ENCODE measurements around the gene FERMT2.

FERMT2 gene

DNA sequence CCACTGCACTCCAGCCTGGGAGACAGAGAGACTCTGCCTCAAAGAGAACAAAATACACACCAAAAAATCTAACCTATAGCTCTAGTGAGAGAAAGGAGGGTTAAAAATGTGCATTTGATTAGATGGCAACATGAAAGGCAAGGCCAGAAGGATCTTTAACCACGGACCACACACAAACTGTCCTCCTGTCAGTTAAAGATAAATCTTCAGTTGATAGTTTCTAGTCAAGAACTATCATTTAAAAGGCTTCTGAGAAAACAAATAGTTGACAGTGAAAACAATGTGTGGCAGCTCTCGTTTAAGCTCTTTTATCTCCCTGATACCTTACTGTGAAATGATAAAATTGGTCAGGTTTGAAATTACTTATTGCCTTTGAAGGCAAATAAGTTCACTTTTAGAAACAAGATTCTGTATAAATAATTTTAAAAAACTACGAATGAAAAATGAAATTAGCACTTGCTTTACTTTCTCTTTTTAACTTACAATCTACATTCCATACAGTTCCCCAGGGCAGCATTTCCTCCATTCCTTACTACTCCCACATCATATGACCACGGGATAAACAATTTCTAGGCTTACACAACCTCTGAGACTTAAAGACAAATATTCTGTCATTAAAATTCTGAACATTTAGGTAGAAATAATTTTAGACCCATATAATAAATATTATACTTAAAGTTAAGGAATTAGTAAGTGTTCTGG is 88.1 kb downstream of the FERMT2 start:
- DNase-seq: no peak

GRCh38 chr14:52861403-52861802 is 89.4 kb downstream of the FERMT2 start:
- no peak for DNase-seq

DNA sequence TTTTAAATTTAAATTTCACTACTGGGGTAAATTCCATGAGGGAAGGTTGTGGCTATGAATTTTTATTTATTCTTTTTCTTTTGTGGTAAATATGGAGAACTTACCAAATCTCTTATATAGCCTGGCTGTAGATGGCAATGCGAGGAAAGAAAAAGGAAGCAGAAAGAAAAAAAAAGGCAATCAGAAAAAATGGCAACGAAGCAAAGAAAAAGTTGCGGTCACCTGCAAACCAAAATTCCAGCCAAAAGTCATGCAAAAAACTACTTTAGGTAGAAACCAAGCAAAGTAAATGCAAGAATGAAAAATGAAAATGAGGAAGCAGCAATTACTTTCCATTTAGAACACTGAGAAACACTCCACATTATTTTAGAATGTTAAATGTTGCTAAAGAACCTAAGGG is 89.9 kb downstream of the FERMT2 start:
- DNase-seq: no peak

DNA sequence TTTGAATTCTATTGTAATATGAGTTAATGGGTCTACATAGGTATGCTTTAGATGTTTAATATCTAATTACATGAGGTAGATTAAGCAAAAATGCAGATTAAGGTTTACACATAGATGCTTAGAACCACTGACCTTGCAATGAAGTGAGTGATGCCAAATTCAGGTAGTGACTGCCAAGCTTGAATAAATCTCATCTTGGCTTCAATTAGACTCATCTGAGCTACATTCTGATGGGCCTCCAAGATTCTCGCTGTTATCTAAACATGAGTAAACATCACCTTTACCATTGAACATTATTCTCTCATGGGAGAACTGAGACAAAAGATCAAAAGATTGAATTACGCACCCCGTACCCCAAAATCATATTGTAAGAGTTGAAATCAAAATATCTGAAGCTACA is 90.6 kb downstream of the FERMT2 start:
- DNase-seq: no peak

DNA sequence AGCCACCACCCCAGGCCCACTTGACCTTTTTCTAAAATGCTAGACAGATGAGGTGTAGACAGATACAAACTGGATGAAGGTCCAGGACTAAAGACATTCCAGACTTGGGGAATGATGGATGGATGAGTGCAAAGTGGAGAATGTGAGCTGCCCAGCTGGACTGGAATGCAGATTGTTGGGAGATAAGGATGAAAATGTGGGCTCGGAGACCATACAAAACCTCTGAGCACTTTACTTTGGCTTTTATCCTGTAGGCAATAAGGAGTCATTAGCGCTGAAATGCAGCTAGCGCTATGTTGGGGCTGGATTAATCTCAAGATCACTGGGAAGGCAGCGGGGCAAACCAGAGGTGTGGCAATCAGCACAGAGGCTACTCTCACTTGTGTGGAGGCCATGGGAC is 94.7 kb downstream of the FERMT2 start:
- no peak for DNase-seq

DNA sequence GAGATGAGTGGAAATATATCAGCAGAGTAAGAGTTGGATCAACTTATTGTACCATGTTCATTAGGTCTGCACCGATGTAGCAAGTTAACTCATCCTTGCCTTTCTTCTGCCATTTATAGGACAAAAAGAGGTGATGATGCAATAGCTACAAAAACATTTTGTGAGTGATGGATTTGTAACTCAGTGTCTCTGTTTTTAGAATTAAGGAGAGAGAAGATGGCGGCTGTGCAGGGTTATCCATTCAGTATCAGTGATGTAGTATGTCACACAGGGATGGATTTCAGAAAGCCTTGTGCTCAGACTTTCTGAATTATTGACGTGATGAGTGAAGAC is 97.4 kb downstream of the FERMT2 start:
- DNase-seq: no peak

DNA sequence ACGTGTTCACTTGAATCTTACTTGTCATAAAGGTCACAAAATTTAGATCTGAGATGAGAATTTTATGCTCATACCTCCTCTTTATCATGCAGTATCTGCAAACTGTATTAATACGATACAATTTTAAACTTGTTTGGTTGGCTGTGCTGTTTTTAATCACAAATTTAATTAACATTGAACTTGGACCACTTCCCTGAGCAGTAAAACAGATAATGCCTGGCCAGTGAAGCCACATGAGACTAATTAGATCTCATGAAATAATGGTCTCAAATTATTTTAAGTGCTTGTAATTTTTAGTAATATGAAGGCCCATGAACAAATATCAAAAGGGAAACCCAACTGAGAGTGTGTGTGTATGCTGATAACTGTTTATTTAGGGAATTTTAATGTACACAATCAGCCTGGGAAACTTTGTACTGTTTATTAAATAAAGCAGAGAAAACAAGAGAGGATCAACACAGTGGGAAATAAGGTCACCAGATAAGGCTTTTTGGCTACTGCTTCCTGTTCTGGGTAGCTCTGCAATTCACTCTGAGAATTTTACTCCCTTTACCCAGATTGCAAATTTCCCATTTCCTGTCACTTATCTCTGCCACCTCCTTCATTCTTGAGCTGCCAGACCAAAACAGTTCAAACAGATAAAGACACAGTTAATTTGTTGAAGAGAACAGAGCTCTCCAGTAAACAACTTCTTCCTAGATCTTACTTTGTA is 97.9 kb downstream of the FERMT2 start:
- DNase-seq: no peak

- no peak for DNase-seq
These were observed 100.4 kb downstream of the FERMT2 start for GRCh38 chr14:52850451-52850909.

GRCh38 chr14:52848626-52849025 is 102.2 kb downstream of the FERMT2 start:
- DNase-seq: no peak

- no peak for DNase-seq
These were observed 104.3 kb downstream of the FERMT2 start for GRCh38 chr14:52846591-52846990.

DNA sequence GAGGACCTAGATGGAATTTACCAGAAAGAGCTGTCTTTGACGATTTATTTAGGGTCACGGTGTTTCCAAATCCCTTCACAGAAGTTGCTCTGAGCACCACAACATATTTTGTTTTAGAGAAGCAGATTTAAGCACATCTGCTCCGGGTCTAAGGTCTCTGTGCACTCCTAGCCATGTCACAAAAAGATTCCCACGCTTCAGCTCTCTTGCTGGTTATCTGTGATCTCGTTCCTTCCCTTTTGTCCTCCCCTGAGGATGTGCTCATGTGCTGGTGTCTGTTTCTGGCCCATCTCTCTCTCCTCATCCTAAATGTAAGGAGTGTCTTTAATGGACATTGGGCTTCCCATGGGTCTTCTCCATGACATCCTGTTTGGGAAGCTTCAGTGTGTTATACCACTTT is 105.8 kb downstream of the FERMT2 start:
- DNase-seq: no peak

DNA sequence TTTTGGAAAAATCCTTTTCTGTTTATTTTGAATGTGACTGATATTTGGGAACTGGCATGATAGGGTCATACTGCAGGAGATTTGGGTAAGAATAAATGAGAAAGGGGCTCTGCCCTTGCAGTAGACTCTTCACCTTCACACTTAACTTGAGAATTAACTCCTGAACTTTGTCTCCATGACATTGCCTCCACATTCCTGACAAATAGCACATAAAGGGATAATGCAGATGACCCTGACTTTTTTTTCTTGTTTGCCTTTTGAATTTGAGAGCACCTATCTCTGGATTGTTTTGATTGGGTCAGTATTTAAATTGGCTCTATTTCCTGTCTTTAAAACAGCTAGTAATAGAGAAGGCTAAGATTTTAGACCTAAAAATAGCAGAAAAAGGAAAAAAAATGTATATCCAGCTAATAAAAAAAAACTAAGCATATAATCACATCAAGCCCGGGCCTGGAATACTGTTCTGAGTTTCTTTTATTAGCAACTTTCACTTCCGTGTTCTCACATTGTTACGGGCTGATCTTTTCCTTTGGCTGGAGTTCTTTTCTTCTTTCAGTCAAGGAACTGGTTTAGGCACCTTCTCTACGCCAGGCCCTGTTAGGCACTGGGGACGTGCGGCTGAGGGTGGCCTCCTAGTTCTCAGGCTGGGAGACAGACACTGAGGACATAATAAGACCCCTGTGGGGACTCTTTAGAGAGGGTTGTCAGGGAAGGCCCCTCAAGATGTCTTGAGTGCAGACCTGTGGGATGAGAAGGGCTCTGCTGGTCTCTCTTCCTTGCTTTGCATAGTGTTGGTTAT is 106.4 kb downstream of the FERMT2 start:
- no peak for DNase-seq

DNA sequence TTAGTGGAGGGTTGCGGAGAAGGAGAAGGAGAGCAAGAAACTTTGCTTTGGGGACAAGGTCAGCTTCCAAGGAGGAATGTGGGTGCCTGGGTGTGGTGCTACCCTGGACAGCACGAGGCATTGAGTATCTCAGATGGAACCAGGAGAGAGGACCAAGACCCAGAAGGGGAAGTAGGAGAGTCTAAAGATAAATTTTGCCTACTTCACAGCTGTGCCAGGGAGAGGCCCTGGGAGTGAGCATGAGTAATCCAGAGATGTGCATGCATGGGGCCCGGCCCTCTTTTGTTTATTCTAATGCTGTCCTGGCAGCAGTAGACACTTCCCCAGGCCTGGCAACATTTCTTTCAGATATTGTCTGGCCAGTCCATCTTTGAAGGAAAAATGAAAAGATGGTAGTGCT is 110.0 kb downstream of the FERMT2 start:
- DNase-seq: no peak

DNA sequence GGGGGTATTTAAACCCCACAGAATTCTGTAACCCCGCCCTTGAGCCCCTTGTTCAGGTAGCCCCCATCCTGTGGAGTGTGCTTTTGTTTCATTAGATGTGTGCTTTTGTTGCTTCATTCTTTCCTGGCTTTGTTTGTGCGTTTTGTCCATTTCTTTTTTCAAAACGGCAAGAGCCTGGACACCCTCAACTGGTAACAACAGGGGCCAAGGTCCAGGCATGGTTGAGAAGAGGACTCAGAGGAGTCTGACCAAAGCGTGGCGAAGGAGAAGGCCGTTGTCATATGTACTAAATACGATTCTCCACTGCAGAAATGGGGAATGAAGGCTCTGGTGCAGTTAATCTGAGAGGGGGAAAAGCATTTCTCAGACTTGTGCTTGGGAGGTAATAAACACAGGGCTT is 113.4 kb downstream of the FERMT2 start:
- DNase-seq: no peak

DNA sequence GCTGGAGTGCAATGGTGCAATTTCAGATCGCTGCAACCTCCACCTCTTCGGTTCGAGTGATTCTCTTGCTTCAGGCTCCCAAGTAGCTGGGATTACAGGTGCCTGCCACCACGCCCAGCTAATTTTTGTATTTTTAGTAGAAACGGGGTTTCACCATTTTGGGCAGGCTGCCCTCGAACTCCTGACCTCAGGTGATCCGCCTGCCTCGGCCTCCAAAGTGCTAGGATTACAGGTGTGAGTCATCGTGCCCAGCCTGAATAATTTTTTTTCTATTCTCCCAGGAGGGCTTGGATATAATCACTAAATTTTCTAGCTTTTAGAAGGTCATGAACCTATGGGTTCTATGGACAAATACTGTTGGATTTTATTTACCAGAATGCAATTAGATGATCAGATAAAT is 114.8 kb downstream of the FERMT2 start:
- DNase-seq: no peak

DNA sequence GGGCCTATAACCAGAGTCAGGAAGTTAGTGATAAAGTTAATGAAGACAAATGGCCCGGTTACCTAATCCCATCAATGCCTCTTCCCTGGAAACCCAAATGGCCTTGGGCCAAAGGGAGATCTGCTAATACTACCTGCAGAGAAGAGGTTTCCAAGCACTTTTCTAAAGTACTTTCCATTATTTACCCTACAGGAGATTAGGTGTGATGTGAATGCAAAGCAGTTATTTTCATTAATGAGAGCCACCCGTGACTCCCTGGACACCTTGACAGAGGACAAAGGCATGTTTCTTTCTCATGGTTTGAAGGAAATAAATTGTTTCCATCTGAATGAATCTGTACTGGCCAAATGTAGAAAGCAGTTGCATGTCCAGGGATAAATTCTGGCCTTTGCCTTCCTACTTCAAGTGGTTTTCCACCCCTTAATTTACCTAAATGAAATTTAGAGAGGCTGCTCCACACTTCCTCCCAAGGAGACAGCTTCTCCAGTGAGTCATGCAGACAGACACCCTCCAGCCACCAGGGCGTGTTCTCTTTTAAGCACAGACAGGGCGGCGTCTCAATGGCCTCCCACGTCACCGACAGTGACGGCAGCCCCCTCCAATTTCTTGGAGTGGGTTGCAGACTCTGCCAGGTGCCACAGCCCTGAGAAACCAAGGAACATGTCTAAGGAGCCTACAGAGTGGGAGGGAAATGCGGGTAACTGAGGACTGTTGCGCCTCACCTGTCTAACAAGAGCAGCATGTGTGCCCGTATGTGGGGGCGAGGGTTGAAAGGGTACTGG is 115.5 kb downstream of the FERMT2 start:
- DNase-seq: no peak

DNA sequence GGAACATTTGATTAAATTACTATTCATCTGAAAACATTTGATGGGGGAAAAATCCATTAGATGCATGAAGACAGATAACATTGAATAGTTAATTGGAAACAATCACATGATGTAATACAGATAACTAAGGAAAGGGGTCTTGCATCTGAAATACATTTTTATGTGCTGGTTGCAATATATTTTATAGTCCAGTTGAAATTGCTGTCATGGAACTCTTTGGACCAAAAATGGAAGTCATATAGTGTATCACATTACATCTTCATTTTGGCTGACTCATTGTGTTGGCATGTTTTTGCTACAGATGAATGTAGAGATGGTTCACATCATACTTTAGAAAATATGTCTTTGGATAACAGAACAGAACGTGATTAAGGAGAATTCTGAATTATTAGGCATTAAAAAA is 116.4 kb downstream of the FERMT2 start:
- DNase-seq: no peak

DNA sequence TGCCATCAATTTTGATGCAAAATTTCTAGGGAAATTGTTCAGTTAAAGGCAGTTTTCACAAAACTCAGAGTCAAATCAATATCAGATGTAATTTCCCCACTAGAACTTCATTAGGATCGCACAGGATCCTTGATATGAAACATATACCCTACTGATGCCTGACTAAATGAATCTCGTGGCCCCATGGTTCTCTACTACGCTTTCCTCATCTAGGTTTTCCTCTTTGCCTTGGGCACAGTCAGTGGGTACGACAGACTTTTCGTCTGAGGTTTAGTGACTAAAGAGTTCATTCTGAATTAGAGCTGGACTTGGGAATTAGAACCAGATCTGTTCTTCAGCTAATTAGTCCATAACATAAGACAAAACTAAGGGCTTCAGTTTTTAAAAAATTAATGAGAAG is 117.0 kb downstream of the FERMT2 start:
- no peak for DNase-seq

DNA sequence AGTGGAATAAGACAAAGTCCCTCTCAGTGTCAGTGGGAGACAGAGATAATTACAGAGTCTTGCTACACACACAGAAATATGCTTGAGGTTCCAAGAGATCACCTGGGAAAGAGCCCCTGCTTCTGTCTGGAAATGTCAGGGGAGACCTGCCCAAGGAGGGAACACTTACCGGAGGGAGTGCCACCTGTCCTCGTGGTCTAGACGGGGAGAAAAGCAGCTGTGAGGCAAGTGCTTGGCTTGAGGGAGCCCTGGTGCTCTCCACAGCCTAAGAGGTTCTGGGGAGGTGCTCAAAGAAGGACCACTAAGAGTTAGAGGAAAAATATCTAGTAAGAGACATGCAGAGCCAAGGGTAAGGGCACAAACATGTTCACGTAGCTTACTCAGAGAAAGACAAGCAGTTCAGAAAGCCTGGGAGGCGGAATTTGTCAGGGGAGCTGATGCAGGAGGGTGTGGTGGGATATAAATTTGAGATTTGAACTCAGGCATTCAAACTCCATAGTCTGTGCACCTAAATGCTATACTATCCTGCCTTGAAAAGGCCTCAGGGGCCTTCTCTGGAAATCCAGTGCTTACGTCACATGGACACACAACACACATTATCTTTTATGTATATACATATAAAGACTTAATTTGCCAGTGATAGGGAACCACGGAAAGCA is 121.2 kb downstream of the FERMT2 start:
- DNase-seq: no peak

DNA sequence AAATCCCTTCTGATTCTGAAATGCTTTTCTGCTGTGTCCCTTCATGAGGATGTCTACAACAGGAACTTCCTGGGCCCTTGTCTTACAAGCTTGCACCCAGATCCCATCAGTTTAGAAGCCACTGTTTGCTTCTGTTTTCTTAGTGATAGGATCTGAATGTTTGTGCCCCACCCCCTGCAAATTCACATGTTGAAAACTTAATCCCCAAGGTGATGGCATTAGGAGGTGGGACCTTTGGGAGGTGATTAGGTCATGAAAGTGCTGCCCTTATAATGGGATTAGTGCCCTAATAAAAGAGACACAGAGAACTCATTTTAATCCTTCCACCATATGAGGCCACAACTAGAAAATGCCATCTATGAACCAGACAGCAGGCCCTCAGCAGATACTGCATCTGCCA is 123.4 kb downstream of the FERMT2 start:
- DNase-seq: no peak

- no peak for DNase-seq
These were observed 125.8 kb downstream of the FERMT2 start for GRCh38 chr14:52825085-52825484.

DNA sequence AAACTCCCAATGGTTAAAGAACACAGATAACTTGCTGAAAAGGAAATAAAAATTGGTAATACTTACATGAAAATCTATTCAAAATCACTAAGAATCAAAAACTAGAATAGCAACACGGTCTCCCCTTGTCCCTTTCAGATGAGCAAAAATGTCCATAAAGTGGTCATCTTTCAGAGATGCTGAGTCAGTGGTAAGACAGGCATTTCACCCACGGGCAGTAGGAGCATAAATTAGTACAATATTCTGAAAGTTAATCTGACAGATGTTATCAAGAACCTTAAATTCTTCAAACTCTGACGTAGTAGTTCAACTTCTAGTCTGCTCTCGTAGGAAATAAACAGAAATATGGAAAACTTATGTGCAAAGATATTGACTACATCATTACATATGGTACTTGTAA is 126.4 kb downstream of the FERMT2 start:
- no peak for DNase-seq

All from T-helper 9 cell (primary cell).